GM19467 (cell line): ENCODE data around the gene CAPZB.
"Not testable (repeated sequence)": the region's sequence is repeated elsewhere in the genome, so short reads cannot be mapped to it uniquely, and the experiment has no call there.

Source experiments
- ATAC-seq: cut with Tn5 transposase; IDR thresholded peaks from one replicate; pipeline ENCODE4 v1.9.1; 2021; ENCODE audit warnings: mild to moderate bottlenecking, moderate library complexity; ENCODE audit not compliant: unreplicated experiment

CAPZB gene

DNA sequence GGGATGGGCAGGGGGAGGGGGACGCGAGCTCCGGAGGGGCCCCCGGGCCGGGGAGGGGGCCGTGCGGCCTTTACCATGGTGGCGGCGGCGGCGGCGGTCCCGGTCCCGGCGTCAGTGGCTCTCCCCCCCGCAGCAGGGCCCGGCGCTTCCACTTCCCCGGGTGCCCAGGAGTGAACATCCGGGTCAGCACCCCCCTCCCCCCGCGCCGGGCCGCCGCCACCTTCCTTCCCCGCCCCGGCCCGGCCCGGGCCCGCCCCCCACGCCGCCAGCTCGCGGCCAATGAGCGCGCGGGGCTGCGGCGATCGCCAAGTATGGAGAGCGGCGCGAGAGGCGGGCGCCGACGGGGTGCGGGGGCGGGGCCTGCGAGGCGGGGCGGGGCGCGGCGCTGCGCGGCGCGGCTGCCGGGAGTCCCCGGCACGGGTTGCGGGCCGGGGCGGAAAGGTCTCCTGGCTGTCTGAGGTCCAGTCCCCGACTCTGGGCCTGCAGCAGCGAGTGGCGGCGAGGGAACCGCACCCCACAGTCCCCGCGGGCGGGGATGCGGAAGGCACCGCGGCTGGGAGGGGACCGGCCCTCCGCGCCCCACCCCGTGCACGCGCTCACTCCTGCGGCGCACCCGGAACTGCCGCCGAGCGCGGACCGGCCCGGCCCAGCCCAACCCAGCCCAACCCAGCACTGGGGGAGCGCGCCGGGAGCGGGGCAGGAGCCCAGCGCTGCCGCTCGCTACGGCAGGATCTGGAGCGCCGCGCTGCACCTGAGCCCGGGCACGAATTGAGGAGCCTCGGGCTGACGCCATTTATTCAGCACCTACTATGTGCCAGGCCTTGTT lies at the start of gene CAPZB:
TSS of gene CAPZB (minus strand) at position 178 of the 826 bp plus-strand sequence. CDS start at position 77, 101 bp downstream.
- ATAC-seq = peak; percentile 77

DNA sequence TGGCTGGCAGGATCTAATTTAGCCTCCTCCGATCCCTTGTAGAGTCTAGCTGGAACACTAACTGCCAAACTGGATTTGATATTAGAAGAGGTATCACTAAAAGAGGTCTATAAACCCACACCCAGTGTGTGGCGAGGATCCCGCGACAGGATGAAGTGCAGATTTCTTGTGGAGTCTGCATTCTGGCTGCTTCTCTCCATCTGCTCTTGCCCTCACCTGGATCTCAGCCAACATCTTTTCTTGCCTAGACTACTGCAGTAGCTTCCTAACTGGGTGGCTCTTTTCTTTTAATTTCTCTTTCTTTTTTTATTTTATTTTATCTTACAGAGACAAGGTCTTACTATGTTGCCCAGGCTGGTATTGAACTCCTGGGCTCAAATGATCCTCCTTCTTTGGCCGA lies 48.9 kb upstream of the CAPZB start:
- ATAC-seq = no peak

DNA sequence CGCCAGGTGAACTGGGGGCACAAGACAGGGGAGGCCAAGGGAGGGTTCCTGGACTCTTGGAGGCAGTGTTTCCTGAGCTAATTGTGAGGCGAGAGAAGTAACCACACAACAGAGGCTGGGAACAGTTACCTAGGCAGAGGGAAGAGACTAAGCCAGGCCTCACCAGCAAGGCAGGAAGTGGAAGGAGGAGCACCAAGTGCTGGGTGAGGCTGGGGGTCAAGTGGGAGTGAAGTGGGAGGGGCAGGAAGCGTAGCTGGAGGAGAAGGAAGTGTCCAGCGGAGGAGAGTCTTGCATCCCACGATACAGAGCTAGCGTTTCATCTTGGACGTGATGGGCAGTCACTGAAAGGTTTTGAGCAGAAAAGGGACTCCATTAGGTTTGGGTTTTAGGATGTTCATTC lies 48.3 kb upstream of the CAPZB start:
- no peak for ATAC-seq

DNA sequence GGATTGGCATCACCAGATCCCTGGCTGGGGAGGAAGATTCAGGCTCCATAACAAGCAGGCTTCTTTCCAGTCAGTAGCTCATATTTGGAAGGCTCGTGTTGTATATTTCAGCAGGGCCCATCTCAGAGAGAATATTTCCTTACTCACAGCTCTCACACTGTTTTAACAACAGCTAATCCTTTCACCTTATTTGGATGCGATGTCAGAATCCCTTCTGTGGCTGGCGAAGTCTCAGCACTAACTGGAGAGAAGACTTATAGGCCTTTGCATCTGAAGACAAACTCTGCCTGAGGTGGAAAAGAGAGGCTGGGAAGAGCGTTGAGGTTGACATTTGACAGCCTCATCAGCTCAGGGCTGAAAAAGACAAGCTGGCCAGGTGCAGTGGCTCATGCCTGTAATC lies 47.2 kb upstream of the CAPZB start:
- no peak for ATAC-seq

DNA sequence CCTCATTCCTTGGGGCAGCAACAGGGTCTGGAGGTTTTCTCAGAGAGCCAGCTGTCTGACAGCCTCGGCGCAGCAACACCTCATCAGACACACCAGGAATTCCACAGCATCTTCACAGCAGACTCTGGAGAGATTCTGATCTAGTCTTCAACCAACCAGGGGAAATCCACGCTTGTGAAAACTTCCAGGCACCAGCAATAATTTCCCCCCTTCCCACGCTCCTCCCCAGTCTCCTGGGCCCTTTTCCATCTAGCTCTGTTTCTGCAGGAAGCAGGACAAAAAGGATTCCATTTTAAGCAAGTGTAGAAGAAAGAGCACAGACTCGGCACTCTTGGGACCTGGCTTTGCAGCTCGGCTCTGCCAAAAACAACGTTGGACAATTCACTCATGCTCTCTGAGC lies 44.3 kb upstream of the CAPZB start:
- no peak for ATAC-seq

DNA sequence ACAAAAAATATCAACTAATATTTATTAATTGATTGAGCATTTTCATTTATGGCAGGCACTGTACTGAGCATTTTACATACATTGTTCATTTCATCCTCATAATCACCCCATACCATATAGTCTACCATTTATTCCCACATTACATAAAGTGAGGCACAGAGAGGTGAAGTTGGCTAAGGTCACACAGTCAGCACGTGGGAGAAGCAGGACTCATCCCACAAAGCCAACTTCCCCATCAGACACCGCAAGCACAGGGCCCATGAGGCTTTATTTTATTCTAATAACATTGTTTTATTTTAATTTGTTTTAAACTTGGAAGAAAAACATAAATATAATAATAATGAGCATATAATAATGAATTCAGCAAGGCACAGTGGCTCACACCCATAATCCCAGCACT lies 43.1 kb upstream of the CAPZB start:
- no peak for ATAC-seq

DNA sequence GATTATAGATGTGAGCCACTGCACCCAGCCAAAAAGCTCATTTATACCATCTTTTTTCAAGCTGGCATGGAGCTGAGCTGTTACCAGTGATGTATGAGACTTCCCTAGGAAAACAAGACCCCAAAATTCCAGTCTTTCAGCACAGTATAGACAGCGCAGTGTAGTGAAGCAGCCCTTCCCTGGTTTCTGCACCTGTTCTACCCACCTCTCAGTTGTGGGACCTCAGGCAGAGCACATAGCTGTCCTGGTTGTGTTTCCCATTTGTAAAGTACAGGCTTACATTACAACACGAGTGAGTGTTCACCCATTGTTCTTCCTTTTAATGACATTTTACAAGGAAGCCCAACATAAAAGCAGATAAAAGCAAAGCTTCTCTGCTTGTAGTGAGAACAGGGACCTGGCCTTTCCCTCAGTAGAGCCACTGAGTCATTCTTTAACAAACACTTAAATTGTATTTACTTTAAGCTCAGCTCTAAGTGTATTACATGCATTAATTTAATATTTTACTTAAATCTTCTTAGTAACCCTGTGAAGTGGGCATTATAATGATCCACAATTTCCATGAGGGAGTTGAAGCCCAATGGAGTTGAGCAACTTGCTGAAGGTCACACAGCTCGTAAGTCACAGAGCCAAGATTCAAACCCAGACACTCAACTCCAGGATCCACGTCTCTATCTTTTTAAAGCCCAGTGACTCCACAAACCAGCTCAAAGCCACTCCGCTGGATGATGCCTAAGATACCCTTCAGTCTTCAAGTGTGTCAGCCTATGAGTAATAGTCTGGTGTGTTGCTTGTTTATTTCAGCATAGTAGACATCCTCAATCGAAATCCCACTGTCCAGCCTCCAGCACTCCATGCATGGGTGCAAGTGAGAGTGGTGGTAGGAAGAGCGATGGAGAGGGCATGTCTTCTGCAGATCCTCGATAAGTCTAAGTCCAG lies 40.5 kb upstream of the CAPZB start:
- ATAC-seq = no peak

DNA sequence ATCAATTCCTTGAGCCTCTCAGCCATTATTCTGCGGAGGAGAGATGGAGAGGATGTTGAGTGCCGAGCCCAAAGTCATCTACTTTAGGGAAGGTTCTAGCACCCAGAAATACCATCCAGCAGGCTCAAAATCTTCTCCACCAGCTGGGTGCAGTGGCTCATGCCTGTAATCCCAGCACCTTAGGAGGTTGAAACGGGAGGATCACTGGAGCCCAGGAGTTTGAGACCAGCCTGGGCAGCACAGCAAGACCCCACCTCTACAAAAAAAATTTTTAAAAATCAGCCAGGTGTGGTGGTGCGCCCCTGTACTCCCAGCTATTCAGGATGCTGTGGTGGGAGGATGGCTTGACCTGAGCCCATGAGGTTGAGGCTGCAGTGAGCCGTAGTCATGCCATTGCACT lies 39.5 kb upstream of the CAPZB start:
- ATAC-seq = no peak

DNA sequence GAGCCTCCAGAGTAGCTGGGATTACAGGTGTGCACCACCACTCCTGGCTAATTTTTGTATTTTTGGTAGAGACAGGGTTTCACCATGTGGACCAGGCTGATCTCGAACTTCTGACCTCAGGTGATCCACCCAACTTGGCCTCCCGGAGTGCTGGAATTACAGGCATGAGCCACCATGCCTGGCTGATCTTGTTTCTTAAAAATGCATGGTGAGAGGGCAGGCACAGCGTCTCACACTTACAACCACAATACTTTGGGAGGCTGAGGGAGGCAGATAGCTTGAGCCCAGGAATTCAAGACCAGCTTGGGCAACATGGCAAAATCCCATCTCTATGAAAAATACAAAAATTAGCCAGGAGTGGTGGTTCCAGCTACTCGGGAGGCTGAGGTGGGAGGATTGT lies 37.2 kb upstream of the CAPZB start:
- ATAC-seq = not testable (repeated sequence)

DNA sequence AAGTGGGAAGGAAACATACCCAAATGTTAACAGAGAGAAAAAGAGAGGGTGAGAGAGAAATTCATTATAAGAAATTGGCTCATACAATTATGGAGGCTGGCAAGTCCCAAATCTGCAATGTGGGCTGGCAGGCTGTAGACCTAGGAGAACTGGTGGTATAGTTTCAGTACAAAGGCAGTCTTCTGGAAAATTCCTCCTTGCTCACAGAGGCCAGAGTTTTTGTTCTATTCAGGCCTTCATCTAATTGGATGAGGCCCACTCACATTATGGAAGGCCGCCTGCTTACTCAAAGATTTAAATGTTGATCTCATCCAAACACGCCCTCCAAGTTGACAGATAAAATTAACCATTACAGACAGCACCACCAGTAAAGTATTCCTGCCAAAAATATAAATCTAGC lies 36.1 kb upstream of the CAPZB start:
- no peak for ATAC-seq

DNA sequence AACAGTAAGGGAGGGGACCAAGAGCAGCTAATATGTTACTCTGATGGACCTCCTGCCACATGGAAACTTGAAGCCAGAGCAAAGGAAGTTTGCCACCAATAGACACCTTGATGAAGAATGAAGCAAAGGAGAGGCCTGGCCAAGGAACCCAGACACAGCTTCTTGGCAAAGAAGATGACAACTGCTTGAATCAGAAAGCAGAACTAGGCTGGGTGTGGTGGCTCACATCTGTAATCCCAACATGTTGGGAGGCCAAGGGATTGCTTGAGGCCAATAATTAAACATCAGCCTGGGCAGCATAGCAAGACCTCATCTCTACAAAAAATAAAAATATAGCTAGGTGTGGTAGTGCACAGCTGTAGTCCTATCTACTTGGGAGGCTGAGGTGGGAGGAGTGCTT lies 31.7 kb upstream of the CAPZB start:
- ATAC-seq = no peak

DNA sequence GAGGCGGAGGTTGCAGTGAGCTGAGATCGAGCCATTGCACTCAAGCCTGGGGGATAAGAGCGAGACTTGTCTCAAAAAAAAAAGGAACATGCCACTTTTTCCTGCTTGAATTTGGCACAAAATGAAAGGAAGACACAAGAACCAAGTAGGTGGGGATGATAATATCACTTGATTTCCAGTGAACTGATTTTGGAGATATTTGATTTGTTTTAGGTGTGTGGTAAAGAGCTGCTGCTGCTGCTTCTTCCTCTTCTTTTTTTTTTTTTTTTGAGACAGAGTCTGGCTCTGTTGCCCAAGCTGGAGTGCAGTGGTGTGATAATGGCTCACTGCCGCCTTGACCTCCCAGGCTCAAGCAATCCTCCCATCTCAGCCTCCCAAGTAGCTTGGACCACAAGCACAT lies 29.9 kb upstream of the CAPZB start:
- ATAC-seq = no peak

DNA sequence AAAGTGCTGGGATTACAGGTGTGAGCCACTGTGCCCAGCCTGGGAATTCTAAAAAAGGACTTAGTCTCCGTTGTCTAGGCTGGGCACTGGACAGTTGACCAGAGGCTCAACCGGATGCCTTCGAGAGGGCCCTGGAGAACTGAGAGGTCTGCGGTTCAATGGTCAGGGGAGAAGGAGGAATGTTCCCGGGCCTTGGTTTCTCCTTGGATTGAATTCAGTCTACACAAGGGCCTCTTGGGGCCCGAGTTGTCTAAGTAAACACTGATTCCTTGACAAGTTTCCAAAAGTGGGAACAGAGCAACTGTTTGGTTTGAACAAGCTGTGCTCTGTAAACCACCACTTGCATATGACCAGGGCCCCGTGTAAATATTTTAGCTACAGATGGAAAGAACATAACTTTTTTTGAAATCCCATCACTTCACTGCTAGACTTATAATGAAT lies 29.1 kb upstream of the CAPZB start:
- no peak for ATAC-seq

DNA sequence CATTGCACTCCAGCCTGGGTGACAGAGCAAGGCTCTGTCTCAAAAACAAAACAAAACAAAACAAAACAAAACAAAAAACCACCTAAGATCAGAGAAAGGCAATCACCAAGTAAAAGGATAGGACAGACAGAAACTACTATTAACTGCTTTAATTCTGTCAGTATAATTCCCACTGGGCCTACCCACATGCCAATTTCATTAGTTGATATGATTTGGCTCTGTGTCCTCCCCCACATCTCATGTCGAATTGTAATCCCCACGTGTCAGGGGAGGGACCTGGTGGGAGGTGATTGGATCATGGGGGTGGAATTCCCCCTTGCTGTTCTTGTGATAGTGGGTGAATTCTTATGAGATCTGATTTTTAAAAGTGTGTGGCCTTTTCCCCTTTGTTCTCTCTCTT lies 27.2 kb upstream of the CAPZB start:
- ATAC-seq = no peak

DNA sequence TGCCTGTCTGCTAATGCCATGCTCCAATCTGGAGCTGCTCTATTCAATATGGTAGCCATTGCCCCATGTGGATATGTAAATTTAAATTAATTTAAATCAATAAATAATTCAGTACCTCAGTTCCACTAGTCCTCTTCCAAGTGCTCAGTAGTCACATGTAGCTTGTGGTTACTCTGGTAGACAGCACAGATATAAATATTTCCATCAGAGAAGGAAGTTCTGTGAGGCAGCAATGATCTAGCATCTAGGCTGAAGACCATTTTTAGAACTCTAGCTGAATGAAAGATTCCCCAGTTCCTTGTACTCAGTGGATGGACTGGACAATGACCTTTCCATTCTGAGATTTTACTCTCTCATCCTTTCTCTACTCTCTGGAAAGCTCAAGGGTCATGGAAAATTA lies 25.8 kb upstream of the CAPZB start:
- no peak for ATAC-seq

DNA sequence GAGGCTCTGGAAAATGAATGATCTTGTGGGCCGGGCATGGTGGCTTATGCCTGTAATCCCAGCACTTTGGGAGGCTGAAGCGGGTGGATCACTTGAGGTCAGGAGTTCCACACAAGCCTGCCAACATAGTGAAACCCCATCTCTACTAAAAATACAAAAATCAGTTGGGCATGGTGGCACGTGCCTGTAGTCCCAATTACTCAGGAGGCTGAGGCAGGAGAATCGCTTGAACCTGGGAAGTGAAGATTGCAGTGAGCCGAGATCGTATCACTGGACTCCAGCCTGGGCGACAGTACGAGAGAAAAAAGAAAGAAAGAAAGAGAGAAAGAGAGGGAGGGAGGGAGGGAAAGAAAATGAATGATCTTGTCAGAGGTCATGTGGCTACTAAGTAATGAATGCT lies 24.3 kb upstream of the CAPZB start:
- ATAC-seq = not testable (repeated sequence)

DNA sequence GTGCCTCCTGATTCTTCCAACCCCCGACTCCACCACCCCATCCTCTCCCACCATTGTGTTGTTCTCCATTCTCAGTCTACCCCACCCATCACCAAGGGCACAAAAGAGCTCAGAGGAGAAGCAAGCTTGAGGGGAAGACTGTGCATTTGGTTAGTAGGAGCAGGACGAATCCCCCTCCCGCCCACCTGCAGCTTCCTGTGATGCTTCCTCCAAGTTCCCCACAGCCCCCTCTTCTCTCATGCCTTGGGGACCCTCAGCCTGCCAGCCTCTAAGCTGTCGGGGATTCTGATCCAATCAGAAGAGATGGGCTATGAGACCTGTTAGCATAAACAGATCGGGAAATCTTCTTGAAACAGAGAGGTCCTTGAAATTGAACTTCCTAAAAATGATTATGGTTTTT lies 22.2 kb upstream of the CAPZB start:
- ATAC-seq = no peak

DNA sequence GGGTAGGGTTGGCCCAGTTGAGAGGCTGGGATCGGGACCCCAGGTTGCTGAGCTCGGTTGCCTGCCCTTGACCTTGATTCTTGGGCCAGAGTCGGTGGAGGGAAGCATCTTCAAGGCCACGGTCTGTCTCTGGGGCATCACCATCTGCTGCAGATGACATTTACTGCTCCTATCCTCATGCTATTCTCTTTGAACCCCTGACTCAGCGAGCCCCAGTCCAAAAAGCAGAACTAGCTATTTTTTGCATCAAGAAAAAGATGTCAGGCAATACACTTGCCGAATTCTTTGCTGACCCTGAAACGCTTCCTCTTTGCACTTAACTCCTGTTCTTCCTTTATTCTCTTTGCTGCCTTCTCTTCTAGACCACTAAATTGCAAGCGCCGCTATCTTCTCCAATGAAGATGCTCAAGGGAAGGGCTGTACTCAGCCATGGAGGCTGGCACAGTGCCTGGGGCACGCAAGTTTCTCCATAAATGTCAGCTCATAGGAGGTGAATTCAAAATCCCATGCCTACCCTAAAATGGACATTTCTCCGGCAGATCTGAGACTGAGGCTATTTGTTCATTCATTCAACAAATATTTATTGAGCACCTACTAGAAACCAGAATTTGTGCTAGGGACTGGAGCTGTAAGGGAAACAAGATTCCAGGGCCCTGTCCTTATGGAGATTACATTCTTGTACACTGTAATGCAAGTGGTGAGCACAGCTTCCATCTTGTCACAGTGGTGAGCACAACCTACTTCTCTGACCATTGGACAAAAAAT lies 20.5 kb upstream of the CAPZB start:
- no peak for ATAC-seq

DNA sequence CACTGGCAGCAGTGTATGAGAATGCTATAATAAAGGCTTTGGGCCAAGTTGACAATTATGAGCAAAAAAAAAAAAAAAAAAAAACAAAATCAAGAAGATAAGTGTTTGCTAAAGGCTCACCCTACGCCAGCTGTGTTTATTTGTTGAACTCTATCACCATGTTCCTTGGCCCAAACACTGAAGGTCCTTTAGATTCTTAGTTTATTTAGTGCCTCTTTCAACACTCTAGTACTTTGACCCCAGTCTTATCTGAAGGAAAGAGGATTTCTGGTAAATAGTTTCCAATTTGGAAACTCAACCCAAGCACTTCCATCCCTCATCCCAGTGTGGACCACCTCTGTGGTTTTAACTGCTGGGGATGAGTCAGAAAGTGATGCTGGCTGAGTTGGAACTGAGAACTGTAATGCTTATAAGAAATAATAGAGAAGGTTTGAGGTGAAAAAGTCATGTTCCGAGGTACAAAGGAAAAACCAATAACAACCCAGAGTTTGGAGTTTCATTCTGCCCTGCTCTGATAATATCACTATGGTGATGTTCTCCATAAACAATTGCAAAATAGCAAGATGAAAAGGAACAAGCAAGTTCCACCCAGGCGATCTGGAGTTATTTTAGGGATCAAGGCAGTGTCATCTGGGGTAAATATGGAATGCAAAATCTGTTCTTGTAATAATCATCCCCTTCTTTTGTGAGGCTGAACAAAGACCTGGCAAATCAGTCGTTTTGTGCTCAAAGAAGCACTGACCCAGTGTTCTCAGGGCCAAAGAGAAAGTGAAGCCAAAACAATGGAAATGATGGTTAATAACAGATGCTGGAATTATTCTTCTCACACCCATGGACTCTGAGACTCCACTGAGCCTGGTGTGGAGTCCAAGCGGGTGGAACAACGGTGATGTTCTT lies 19.7 kb upstream of the CAPZB start:
- no peak for ATAC-seq

DNA sequence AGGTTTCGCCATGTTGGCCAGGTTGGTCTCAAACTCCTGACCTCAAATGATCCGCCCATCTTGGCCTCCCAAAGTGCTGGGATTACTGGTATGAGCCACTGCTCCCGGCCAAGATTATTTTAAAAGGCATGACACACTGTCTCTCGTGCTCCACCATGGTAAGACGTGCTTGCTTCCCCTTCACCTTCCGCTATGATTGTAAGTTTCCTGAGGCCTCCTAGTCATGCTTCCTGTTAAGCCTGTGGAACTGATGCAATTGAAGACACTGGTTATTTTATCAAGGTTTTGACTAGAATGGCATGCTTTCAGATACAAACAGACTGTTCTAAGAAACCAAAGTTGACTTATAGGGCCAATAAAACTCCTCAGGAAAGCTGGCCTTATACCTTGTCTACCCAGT lies 16.9 kb upstream of the CAPZB start:
- ATAC-seq = not testable (repeated sequence)
